PC-9 (cell line): ENCODE results near the gene ASGR2. TPM values are rescaled to one million over a fixed set of nuclear protein-coding genes. Genes with fewer than 3 reads are reported as not detected.

ENCODE experiments used
- BruUV-seq: library from RNA; stranded (reverse); fragments of 400-500 nt; replicated peaks from 2 replicates; lab custom pipeline; 2021; lab: Mats Ljungman, UMichigan
- CTCF ChIA-PET: fragments of 300-600 bp; sonication (Branson Sonifier 250); formaldehyde crosslinking; loops from one replicate; lab custom pipeline; 2022; ENCODE audit warnings: antibody characterized with exemption; lab: Charles Lee
- POLR2A ChIA-PET: fragments of 300-600 bp; sonication (Branson Sonifier 250); formaldehyde crosslinking; loops from one replicate; lab custom pipeline; 2022; ENCODE audit warnings: antibody characterized with exemption; ENCODE audit not compliant: unreplicated experiment; lab: Charles Lee
- DNase-seq, 2 experiments: peaks; one replicate each; pipeline versions ENCODE4 v3.0.0 to v3.0.0-alpha.2; 2015 to 2022; ENCODE audit warnings: mixed read lengths in 1 of 2
- H2AFZ ChIP-seq: fragments of 200-600 bp; sonication (generic); 2 replicates; pipeline ENCODE4 v1.8.1; 2017; ENCODE audit warnings: antibody characterized with exemption
- H3F3A ChIP-seq: fragments of 200-600 bp; sonication (generic); 2 replicates; pipeline ENCODE4 v1.8.1; 2017; ENCODE audit warnings: antibody characterized with exemption, mild to moderate bottlenecking, low read depth; ENCODE audit not compliant: insufficient read depth
- H3K27ac ChIP-seq: fragments of 200-600 bp; sonication (generic); 2 replicates; pipeline ENCODE4 v1.6.1; 2016; ENCODE audit warnings: mixed run types
- H3K27me3 ChIP-seq: fragments of 200-600 bp; sonication (generic); 2 replicates; pipeline ENCODE4 v1.6.1; 2016; ENCODE audit warnings: low read depth, mixed run types; ENCODE audit not compliant: insufficient read depth
- H3K36me3 ChIP-seq: fragments of 200-600 bp; sonication (generic); 2 replicates; pipeline ENCODE4 v1.6.1; 2016; ENCODE audit warnings: low read depth, mixed run types
- H3K4me1 ChIP-seq: fragments of 200-600 bp; sonication (generic); replicated peaks from 2 replicates; pipeline ENCODE4 v1.6.1; 2016; ENCODE audit warnings: mixed run types; ENCODE audit not compliant: insufficient read depth
- H3K4me2 ChIP-seq: fragments of 200-600 bp; sonication (generic); 2 replicates; pipeline ENCODE4 v1.6.1; 2017; ENCODE audit warnings: mixed run types
- H3K4me3 ChIP-seq: fragments of 200-600 bp; sonication (generic); 2 replicates; pipeline ENCODE4 v1.6.1; 2016; ENCODE audit warnings: mixed run types
- H3K79me2 ChIP-seq: fragments of 200-600 bp; sonication (generic); 2 replicates; pipeline ENCODE4 v1.6.1; 2017; ENCODE audit warnings: low read depth, mixed run types
- H3K9me2 ChIP-seq: fragments of 200-600 bp; sonication (generic); 2 replicates; pipeline ENCODE4 v1.8.1; 2017; ENCODE audit warnings: mild to moderate bottlenecking; ENCODE audit not compliant: insufficient read depth
- H3K9me3 ChIP-seq: fragments of 200-600 bp; sonication (generic); 2 replicates; pipeline ENCODE4 v1.8.1; 2016; ENCODE audit warnings: low read depth; ENCODE audit not compliant: insufficient read depth
- H4K20me1 ChIP-seq: fragments of 200-600 bp; sonication (generic); 2 replicates; pipeline ENCODE4 v1.8.1; 2017; ENCODE audit not compliant: insufficient read depth
- CTCF ChIP-seq: fragments of 200-600 bp; sonication (generic); conservative IDR thresholded peaks from 2 replicates; pipeline ENCODE4 v1.6.1; 2017; ENCODE audit warnings: mixed run types, antibody characterized with exemption, mild to moderate bottlenecking, moderate library complexity
- EZH2 ChIP-seq: fragments of 200-600 bp; sonication (generic); IDR thresholded peaks from 2 replicates; pipeline ENCODE4 v1.8.0; 2017; ENCODE audit warnings: antibody characterized with exemption, low read depth
- intact Hi-C: fragments of 100-400 bp; cut with micrococcal nuclease; formaldehyde crosslinking; loops from one replicate; pipeline ENCODE4 v1.10.0; 2022; ENCODE audit not compliant: unreplicated experiment
- total RNA-seq: library from RNA; stranded (reverse); gene quantifications from 2 replicates; pipeline ENCODE4 v1.2.3, GENCODE V29; 2021

ASGR2 gene
- total RNA-seq, 1 experiment from 2014 or later = not detected

- H3K9me3 ChIP-seq = no peaks in the 10 kb centered on the region
- TF ChIP-seq EZH2 = no peak
- TF ChIP-seq CTCF = no peak
- CTCF ChIA-PET = no interaction called here
- no peak overlapping the region for H3K4me2 ChIP-seq
- H3K27me3 ChIP-seq = no peaks in the 10 kb centered on the region
- no peaks in the 10 kb centered on the region for H4K20me1 ChIP-seq
- intact Hi-C loops = no loop called here
- no peak for DNase-seq
- BruUV-seq = no TSS peak
- no peak overlapping the region for H3K27ac ChIP-seq
- H3K4me3 ChIP-seq = no peak overlapping the region
- POLR2A ChIA-PET = interaction anchor here (0.5 to 0.7 kb wide), 2 partner anchors 44 to 789 kb away, joined by 3 read pairs; no protein-coding TSS in a partner anchor
- peaks cover 8% of the 10 kb centered on the region; the same call in 1 of the 2 replicates for H3F3A ChIP-seq
- H3K79me2 ChIP-seq = no peaks in the 10 kb centered on the region
- H3K36me3 ChIP-seq = no peaks in the 10 kb centered on the region
- no peak overlapping the region; the same call in 1 of the 2 replicates for H2AFZ ChIP-seq
- H3K4me1 ChIP-seq = no peaks in the 10 kb centered on the region
- no peaks in the 10 kb centered on the region for H3K9me2 ChIP-seq
Observed at GRCh38 chr17:7109461-7110322, 4.9 kb downstream of the ASGR2 start.

DNA sequence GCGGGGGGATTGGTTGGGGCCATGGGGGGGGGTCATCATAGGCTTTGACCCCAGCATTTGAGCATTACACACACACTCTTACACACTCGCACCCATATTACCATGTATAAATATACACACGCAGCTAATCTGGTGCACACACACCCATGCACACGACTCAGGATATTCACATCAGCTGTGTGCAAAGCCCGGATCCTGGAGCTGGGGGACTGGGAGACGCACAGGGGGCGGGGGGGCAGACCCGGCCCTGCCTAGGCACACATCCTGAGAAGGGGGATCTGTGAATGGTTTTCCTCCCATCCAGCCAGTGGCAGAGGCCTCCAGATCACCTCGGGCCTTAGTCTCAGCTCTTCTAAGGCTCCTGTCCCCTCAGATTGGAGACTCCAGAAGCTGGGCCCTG lies 5.6 kb downstream of the ASGR2 start:
- Histone ChIP-seq H3K9me3 (no peaks in the 10 kb centered on the region), H4K20me1 (no peaks in the 10 kb centered on the region), H3K79me2 (no peaks in the 10 kb centered on the region), H3K4me3 (no peak overlapping the region), H3K27ac (no peak overlapping the region), H3K27me3 (no peaks in the 10 kb centered on the region; the same call in 1 of the 2 replicates), H3K36me3 (no peaks in the 10 kb centered on the region), H2AFZ (no peak overlapping the region), H3K4me1 (no peaks in the 10 kb centered on the region), H3K4me2 (no peak overlapping the region), H3K9me2 (no peaks in the 10 kb centered on the region), H3F3A (peaks cover 8% of the 10 kb centered on the region; the same call in 1 of the 2 replicates)
- BruUV-seq = no TSS peak
- ChIA-PET POLR2A (no interaction called here), CTCF (no interaction called here)
- intact Hi-C loops = no loop called here
- DNase-seq = no peak
- TF ChIP-seq CTCF (no peak), EZH2 (no peak)

DNA sequence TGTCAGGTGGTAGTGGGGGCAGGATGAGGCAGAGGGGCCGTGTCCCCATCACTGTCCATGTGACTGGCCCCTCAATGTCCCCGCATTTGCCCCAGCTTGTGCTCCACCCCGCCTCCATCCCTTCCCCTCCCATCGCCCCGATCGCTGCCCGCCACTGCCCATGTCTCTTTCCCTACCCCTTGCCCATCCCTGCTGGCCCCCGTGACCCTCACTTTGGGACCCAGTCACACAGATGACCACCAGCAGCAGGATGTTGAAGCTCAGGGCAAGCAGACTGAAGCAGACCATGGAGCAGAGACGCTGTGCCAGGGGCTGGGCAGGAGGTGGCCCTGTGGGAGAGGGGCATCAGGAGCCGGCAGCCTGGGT lies 6.1 kb downstream of the ASGR2 start:
- H3K36me3 ChIP-seq = no peaks in the 10 kb centered on the region
- ChIA-PET POLR2A (no interaction called here), CTCF (no interaction called here)
- no peaks in the 10 kb centered on the region for H3K9me3 ChIP-seq
- peaks cover 7% of the 10 kb centered on the region; the same call in 1 of the 2 replicates for H3F3A ChIP-seq
- H3K4me1 ChIP-seq = no peaks in the 10 kb centered on the region
- no peak for TF ChIP-seq EZH2
- H3K27me3 ChIP-seq = peaks cover under 1% of the 10 kb centered on the region
- intact Hi-C loops = no loop called here
- H3K4me3 ChIP-seq = no peak overlapping the region
- no peaks in the 10 kb centered on the region for H3K79me2 ChIP-seq
- H2AFZ ChIP-seq = no peak overlapping the region
- no peaks in the 10 kb centered on the region for H4K20me1 ChIP-seq
- BruUV-seq = no TSS peak
- no peak overlapping the region for H3K27ac ChIP-seq
- no peaks in the 10 kb centered on the region for H3K9me2 ChIP-seq
- H3K4me2 ChIP-seq = no peak overlapping the region
- no peak for DNase-seq
